ENCODE measurements around the gene PAM16.
A peak's percentile ranks its signal among the peaks of the same experiment; 100 is the strongest.

Gene PAM16

DNA sequence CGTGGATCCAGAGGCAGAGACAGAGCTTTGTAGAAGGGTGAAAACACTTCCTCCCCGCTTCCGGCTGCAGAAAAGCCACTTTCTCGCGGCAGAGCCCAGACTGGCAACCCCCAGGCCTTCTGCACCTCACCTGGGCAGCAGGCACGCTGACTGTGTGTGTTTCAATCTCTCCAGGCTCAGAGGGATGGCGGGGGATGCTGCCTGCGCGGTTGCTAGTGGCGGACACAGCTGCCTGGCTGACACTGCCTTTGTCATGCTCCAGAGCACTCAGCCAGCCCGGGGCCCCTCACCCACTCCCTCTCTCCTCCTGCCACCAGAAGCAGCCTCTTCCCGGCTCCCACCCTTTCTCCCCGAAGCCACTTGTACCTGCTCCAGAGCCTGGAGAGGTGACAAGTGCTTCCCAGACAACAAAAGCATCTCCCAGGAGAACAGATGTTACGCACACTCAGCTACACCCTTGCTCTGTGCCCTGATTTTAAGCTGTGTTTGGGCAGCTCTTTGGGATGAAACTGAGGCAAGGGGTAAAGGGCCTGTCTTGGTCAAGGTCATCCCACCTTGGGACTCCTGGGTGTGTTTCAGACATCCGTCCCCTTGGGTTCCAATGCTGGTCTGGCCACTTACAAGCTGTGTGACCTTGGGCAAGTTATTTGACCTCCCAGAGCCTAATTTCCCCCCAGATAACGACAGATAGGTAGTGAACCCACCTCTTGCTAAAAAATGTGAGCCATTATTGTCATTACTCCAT is 44.5 kb downstream of the PAM16 start:
- peak in 1 of 3 donors; percentile 28 for DNase-seq (ENCODE audit: low read depth in 3 of 3, low spot score in 1 of 3)

DNA sequence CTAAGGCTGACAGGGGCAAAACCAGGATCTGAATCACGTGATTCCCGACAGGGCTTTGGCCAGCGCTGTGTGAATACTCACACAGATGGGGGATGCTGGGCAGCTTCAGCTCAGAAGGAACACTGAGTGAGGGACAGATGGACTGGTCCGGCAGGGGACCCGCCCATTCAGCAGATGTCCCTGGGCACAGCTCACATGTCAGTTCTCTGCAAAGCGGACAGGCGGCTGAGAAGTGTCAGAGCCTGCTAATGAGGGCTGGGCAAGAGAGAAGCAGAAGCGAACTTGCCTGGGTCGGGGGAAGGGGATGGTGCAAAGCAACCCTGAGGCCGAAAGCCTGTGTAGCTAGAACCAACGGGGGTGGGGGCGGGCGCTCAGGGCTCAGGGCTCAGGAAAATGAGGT is 47.1 kb downstream of the PAM16 start:
- no peak for DNase-seq (ENCODE audit: low read depth in 3 of 3, low spot score in 1 of 3)

DNA sequence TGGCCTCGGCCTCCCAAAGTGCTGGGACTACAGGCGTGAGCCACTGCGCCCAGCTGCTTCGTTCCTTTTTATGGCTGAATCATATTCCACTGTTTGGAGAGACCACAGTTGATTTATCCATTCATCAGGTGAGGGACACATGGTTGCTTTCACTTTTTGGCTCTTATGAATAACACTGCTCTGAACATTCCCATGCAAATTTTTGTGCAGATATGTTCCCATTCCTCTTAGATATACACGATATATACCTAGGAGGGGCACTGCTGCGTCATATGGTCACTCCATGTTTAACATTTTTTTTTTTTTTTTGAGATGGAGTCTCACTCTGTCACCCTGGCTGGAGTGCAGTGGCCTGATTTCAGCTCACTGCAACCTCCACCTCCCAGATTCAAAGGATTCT is 49.2 kb downstream of the PAM16 start:
- no peak for DNase-seq (ENCODE audit: low read depth in 3 of 3, low spot score in 1 of 3)

DNA sequence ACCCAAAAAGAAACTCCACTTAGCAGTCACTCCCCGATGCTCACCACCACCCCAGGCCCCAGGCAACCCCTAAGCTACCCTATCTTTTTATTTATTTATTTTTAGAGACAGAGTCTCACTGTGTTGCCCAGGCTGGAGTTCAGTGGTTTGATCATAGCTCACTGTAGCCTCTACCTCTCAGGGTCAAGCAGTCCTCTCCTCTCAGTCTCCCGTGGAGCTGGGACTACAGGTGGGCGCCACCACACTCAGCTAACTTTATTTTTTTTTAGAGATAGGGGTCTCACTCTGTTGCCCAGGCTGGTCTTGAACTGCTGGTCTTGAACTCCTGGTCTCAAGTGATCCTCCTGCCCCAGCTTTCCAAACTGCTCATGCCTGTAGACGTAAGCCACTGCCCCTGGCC is 49.9 kb downstream of the PAM16 start:
- no peak for DNase-seq (ENCODE audit: low read depth in 3 of 3, low spot score in 1 of 3)

GRCh38 chr16:4298761-4299522 is 52.2 kb downstream of the PAM16 start:
- no peak for DNase-seq (ENCODE audit: low read depth in 3 of 3, low spot score in 1 of 3)

GRCh38 chr16:4297480-4297879 is 53.6 kb downstream of the PAM16 start:
- DNase-seq (ENCODE audit: low read depth in 3 of 3, low spot score in 1 of 3) = no peak

- no peak for DNase-seq (ENCODE audit: low read depth in 3 of 3, low spot score in 1 of 3)
Measured at GRCh38 chr16:4295581-4295980, 55.5 kb downstream of the PAM16 start.

DNA sequence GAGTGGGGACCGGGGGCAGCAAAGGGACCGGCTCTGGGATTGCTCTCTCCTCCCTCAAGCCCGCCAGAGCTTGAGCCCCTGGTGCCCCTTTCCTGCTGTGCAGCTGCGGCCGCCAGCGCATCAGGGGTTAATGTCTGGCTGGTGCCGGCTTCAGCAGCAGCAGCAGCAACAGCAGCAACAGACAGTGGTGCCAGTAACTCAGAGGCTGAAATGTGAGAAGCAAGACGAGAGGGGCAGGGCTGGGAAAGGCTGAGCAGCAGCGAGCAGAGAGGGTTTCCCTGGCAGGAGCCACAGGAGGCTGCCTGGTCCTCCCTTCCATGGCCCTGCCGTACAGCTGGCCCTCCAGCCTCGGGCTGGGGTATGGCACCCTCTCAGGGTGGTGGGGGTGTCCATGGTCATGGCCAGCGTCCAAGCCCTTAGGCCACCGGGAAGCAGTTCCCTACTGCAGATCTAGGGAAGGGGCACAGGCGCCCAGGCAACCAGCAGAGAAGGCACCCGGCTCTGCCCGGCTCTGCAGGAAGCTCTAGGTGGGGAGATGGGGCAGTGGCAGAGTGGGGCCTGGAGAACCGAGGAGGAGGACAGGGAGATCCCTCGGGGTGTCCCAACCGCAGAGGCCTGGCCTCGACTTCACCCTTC is 57.2 kb downstream of the PAM16 start:
- DNase-seq (ENCODE audit: low read depth in 3 of 3, low spot score in 1 of 3) = no peak

- no peak for DNase-seq (ENCODE audit: low read depth in 3 of 3, low spot score in 1 of 3)
Measured at GRCh38 chr16:4293181-4293716, 57.9 kb downstream of the PAM16 start.

DNA sequence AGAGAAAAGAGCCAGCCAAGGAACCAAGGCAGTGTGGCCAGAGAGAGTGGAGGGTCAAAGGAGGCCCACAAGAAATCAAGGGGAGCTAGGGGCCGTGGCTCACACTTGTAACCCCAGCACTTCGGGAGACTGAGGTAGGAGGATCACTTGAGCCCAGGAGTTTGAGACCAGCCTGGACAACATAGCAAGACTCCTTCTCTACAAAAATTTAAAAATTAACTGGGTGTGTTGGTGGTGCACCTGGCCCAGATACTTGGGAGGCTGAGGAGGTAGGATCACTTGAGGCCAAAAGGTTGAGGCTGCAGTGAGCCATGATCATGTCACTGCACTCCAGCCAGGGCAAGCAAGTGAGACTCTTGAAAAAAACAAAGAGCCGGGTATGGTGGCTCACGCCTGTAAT is 59.4 kb downstream of the PAM16 start:
- DNase-seq (ENCODE audit: low read depth in 3 of 3, low spot score in 1 of 3) = no peak
